ENCODE data around the gene SCAMP1. TPM values are rescaled to one million over a fixed set of nuclear protein-coding genes. Genes with fewer than 3 reads are reported as not detected.

The SCAMP1 gene
- total RNA-seq, 2 donors from 2014 or later, result 24.8 to 31.4 TPM

- Histone ChIP-seq H3K27ac (no peak overlapping the region), H3K9me3 (no peaks in the 10 kb centered on the region), H3K4me1 (ENCODE audit: control insufficient read depth in 1 of 2, low read depth in 2 of 2) (no peaks in the 10 kb centered on the region), H3K4me3 (no peak overlapping the region), H3K27me3 (replicated peaks; ENCODE audit: insufficient read depth) (no peaks in the 10 kb centered on the region), H3K36me3 (peaks cover 6% of the 10 kb centered on the region)
- no peak for TF ChIP-seq CTCF (IDR thresholded peaks at IDR 0.05)
- no peak for DNase-seq (ENCODE audit: low spot score)
- ATAC-seq (ENCODE audit: insufficient number of reproducible peaks, low FRiP score, low read depth), result no peak
Observed at GRCh38 chr5:78420548-78420947, 60.1 kb downstream of the SCAMP1 start.

- H3K4me1 ChIP-seq (ENCODE audit: control insufficient read depth in 1 of 2, low read depth in 2 of 2), result no peaks in the 10 kb centered on the region
- no peak overlapping the region for H3K27ac ChIP-seq
- H3K4me3 ChIP-seq, result no peak overlapping the region
- no peak for TF ChIP-seq CTCF (IDR thresholded peaks at IDR 0.05)
- no peak for DNase-seq (ENCODE audit: low spot score)
- no peaks in the 10 kb centered on the region for H3K36me3 ChIP-seq
- H3K9me3 ChIP-seq, result no peaks in the 10 kb centered on the region
- H3K27me3 ChIP-seq (replicated peaks; ENCODE audit: insufficient read depth), result no peaks in the 10 kb centered on the region
- no peak for ATAC-seq (ENCODE audit: insufficient number of reproducible peaks, low FRiP score, low read depth)
Observed at GRCh38 chr5:78424665-78425064, 64.2 kb downstream of the SCAMP1 start.

GRCh38 chr5:78429332-78429980 is 69.0 kb downstream of the SCAMP1 start:
- Histone ChIP-seq H3K9me3 (no peaks in the 10 kb centered on the region), H3K36me3 (no peaks in the 10 kb centered on the region), H3K4me3 (no peak overlapping the region), H3K27me3 (replicated peaks; ENCODE audit: insufficient read depth) (no peaks in the 10 kb centered on the region), H3K27ac (no peak overlapping the region), H3K4me1 (ENCODE audit: control insufficient read depth in 1 of 2, low read depth in 2 of 2) (no peaks in the 10 kb centered on the region)
- no peak for ATAC-seq (ENCODE audit: insufficient number of reproducible peaks, low FRiP score, low read depth)
- no peak for DNase-seq (ENCODE audit: low spot score)
- TF ChIP-seq CTCF (IDR thresholded peaks at IDR 0.05), result no peak

- ATAC-seq (ENCODE audit: insufficient number of reproducible peaks, low FRiP score, low read depth), result no peak
- H3K36me3 ChIP-seq, result no peaks in the 10 kb centered on the region
- TF ChIP-seq CTCF (IDR thresholded peaks at IDR 0.05), result no peak
- H3K27me3 ChIP-seq (replicated peaks; ENCODE audit: insufficient read depth), result no peaks in the 10 kb centered on the region
- no peak overlapping the region for H3K4me3 ChIP-seq
- H3K4me1 ChIP-seq (ENCODE audit: control insufficient read depth in 1 of 2, low read depth in 2 of 2), result no peaks in the 10 kb centered on the region
- H3K27ac ChIP-seq, result no peak overlapping the region
- no peaks in the 10 kb centered on the region for H3K9me3 ChIP-seq
- no peak for DNase-seq (ENCODE audit: low spot score)
Observed at GRCh38 chr5:78430866-78431265, 70.4 kb downstream of the SCAMP1 start.

GRCh38 chr5:78433972-78434371 is 73.6 kb downstream of the SCAMP1 start:
- TF ChIP-seq CTCF (IDR thresholded peaks at IDR 0.05), result no peak
- Histone ChIP-seq H3K4me3 (no peak overlapping the region), H3K27ac (no peak overlapping the region), H3K9me3 (no peaks in the 10 kb centered on the region), H3K36me3 (no peaks in the 10 kb centered on the region), H3K4me1 (ENCODE audit: control insufficient read depth in 1 of 2, low read depth in 2 of 2) (no peaks in the 10 kb centered on the region), H3K27me3 (replicated peaks; ENCODE audit: insufficient read depth) (no peaks in the 10 kb centered on the region)
- ATAC-seq (ENCODE audit: insufficient number of reproducible peaks, low FRiP score, low read depth) (no peak), DNase-seq (ENCODE audit: low spot score) (no peak)
